Measurements from ENCODE around the gene NCBP2L. TPM values are rescaled to one million over a fixed set of nuclear protein-coding genes. Genes with fewer than 3 reads are reported as not detected.

NCBP2L gene
- total and polyA plus RNA-seq, 2 donors (not counting 1 experiment from before 2014, with no cell fraction given), result not detected

- Histone ChIP-seq H2AFZ (ENCODE audit: low read length) (no peak overlapping the region), H3K9me3 (ENCODE audit: control insufficient read depth, insufficient read depth, low read depth, low read length) (no peaks in the 10 kb centered on the region), H4K20me1 (ENCODE audit: control insufficient read depth, extremely low read depth, insufficient read depth, low read length) (no peaks in the 10 kb centered on the region), H3K36me3 (ENCODE audit: control insufficient read depth, insufficient read depth, low read length) (no peaks in the 10 kb centered on the region), H3K27ac (ENCODE audit: insufficient read depth, low read length) (no peak overlapping the region), H3K4me3 (replicated peaks in 1 of 4; ENCODE audit: control extremely low read depth in 1 of 4, insufficient read depth in 1 of 4, low read depth in 3 of 4, low read length in 4 of 4) (no peak overlapping the region), H3K4me2 (ENCODE audit: extremely low read depth, insufficient read depth, low read length) (no peak overlapping the region), H3K27me3 (ENCODE audit: control insufficient read depth, insufficient read depth, low read length) (no peaks in the 10 kb centered on the region), H3K79me2 (ENCODE audit: control insufficient read depth, insufficient read depth, low read length) (no peaks in the 10 kb centered on the region), H3K4me1 (ENCODE audit: control insufficient read depth, extremely low read depth, insufficient read depth, low read length) (peaks cover 3% of the 10 kb centered on the region), H3K9ac (ENCODE audit: insufficient read depth, low read length) (no peak overlapping the region)
- TF ChIP-seq EZH2 (IDR thresholded peaks at IDR 0.05; ENCODE audit: low read length, missing control alignments) (no peak), CTCF (conservative IDR thresholded peaks at IDR 0.05 in 1 of 2, IDR thresholded peaks at IDR 0.05 in 1 of 2; ENCODE audit: low read depth in 1 of 2, low read length in 2 of 2) (no peak)
- DNase-seq (ENCODE audit: low read depth in 2 of 2), result no peak
Observed at GRCh38 chrX:107752714-107753113, 24.8 kb upstream of the NCBP2L start.

GRCh38 chrX:107753187-107753586 lies 24.3 kb upstream of the NCBP2L start:
- Histone ChIP-seq H3K4me2 (ENCODE audit: extremely low read depth, insufficient read depth, low read length) (no peak overlapping the region), H2AFZ (ENCODE audit: low read length) (no peak overlapping the region), H3K4me1 (ENCODE audit: control insufficient read depth, extremely low read depth, insufficient read depth, low read length) (no peaks in the 10 kb centered on the region), H3K36me3 (ENCODE audit: control insufficient read depth, insufficient read depth, low read length) (no peaks in the 10 kb centered on the region), H4K20me1 (ENCODE audit: control insufficient read depth, extremely low read depth, insufficient read depth, low read length) (no peaks in the 10 kb centered on the region), H3K9me3 (ENCODE audit: control insufficient read depth, insufficient read depth, low read depth, low read length) (no peaks in the 10 kb centered on the region), H3K27ac (ENCODE audit: insufficient read depth, low read length) (no peak overlapping the region), H3K27me3 (ENCODE audit: control insufficient read depth, insufficient read depth, low read length) (no peaks in the 10 kb centered on the region), H3K4me3 (replicated peaks in 1 of 4; ENCODE audit: control extremely low read depth in 1 of 4, insufficient read depth in 1 of 4, low read depth in 3 of 4, low read length in 4 of 4) (no peak overlapping the region), H3K9ac (ENCODE audit: insufficient read depth, low read length) (no peak overlapping the region), H3K79me2 (ENCODE audit: control insufficient read depth, insufficient read depth, low read length) (no peaks in the 10 kb centered on the region)
- peak in 1 of 2 donors; percentile 33 for DNase-seq (ENCODE audit: low read depth in 2 of 2)
- no peak for TF ChIP-seq CTCF (conservative IDR thresholded peaks at IDR 0.05 in 1 of 2, IDR thresholded peaks at IDR 0.05 in 1 of 2; ENCODE audit: low read depth in 1 of 2, low read length in 2 of 2)
- no peak for TF ChIP-seq EZH2 (IDR thresholded peaks at IDR 0.05; ENCODE audit: low read length, missing control alignments)

GRCh38 chrX:107755721-107756120 lies 21.8 kb upstream of the NCBP2L start:
- no peak for DNase-seq (ENCODE audit: low read depth in 2 of 2)
- no peak overlapping the region for H3K27ac ChIP-seq (ENCODE audit: insufficient read depth, low read length)
- H3K9me3 ChIP-seq (ENCODE audit: control insufficient read depth, insufficient read depth, low read depth, low read length), result no peaks in the 10 kb centered on the region
- H3K27me3 ChIP-seq (ENCODE audit: control insufficient read depth, insufficient read depth, low read length), result peaks cover 3% of the 10 kb centered on the region
- TF ChIP-seq EZH2 (IDR thresholded peaks at IDR 0.05; ENCODE audit: low read length, missing control alignments), result no peak
- no peak for TF ChIP-seq CTCF (conservative IDR thresholded peaks at IDR 0.05 in 1 of 2, IDR thresholded peaks at IDR 0.05 in 1 of 2; ENCODE audit: low read depth in 1 of 2, low read length in 2 of 2)
- H3K4me1 ChIP-seq (ENCODE audit: control insufficient read depth, extremely low read depth, insufficient read depth, low read length), result no peaks in the 10 kb centered on the region
- no peak overlapping the region for H3K4me3 ChIP-seq (replicated peaks in 1 of 4; ENCODE audit: control extremely low read depth in 1 of 4, insufficient read depth in 1 of 4, low read depth in 3 of 4, low read length in 4 of 4)
- no peak overlapping the region for H2AFZ ChIP-seq (ENCODE audit: low read length)
- no peaks in the 10 kb centered on the region for H3K79me2 ChIP-seq (ENCODE audit: control insufficient read depth, insufficient read depth, low read length)
- H3K9ac ChIP-seq (ENCODE audit: insufficient read depth, low read length), result no peak overlapping the region
- no peaks in the 10 kb centered on the region for H4K20me1 ChIP-seq (ENCODE audit: control insufficient read depth, extremely low read depth, insufficient read depth, low read length)
- no peaks in the 10 kb centered on the region for H3K36me3 ChIP-seq (ENCODE audit: control insufficient read depth, insufficient read depth, low read length)
- H3K4me2 ChIP-seq (ENCODE audit: extremely low read depth, insufficient read depth, low read length), result no peak overlapping the region
